Brain microvascular endothelial cell (primary cell): ENCODE data around the gene ANK2.

ENCODE experiments used
- DNase-seq: peaks from one replicate; pipeline ENCODE4 v3.0.0-alpha.2; 2020
- H3K27ac ChIP-seq: fragments of 250-450 bp; sonication (Bioruptor Pico); 2 replicates; pipeline ENCODE4 v1.5.1; 2020; ENCODE audit warnings: mild to moderate bottlenecking, moderate library complexity
- H3K27me3 ChIP-seq: fragments of 250-450 bp; sonication (Bioruptor Pico); replicated peaks from 2 replicates; pipeline ENCODE4 v1.5.1; 2020; ENCODE audit warnings: mild to moderate bottlenecking
- H3K36me3 ChIP-seq: fragments of 250-450 bp; sonication (Bioruptor Pico); replicated peaks from 2 replicates; pipeline ENCODE4 v1.5.1; 2020; ENCODE audit warnings: mild to moderate bottlenecking
- H3K4me3 ChIP-seq: 2 replicates; pipeline ENCODE4 v1.5.1; 2011; ENCODE audit warnings: low read depth, mild to moderate bottlenecking, control low read depth, low read length, moderate library complexity
- CTCF ChIP-seq: IDR thresholded peaks from 2 replicates; pipeline ENCODE4 v1.5.1; 2011; ENCODE audit warnings: low read depth, mild to moderate bottlenecking, moderate library complexity, low read length, control low read depth, inconsistent platforms; ENCODE audit errors: missing control alignments
- in situ Hi-C: cut with HindIII; loops from 2 replicates; pipeline ENCODE4 v1.10.0; 2017; ENCODE audit warnings: low sequenced_read_pairs, low pct_ligation_motif_present

ANK2 gene

GRCh38 chr4:113071274-113071673 is 21.8 kb downstream of the ANK2 start:
- in situ Hi-C loops, result no loop called here
- no peaks in the 10 kb centered on the region for H3K36me3 ChIP-seq
- no peak overlapping the region for H3K4me3 ChIP-seq
- TF ChIP-seq CTCF, result no peak
- no peak for DNase-seq
- no peak overlapping the region for H3K27ac ChIP-seq
- H3K27me3 ChIP-seq, result no peaks in the 10 kb centered on the region

- in situ Hi-C loops, result no loop called here
Observed at GRCh38 chr4:113071805-113072204, 22.4 kb downstream of the ANK2 start.

GRCh38 chr4:113073451-113074005 is 24.1 kb downstream of the ANK2 start:
- no peak for TF ChIP-seq CTCF
- in situ Hi-C loops, result no loop called here
- H3K27ac ChIP-seq, result no peak overlapping the region

More at GRCh38 chr4:113071805-113072204, 22.4 kb downstream of the ANK2 start:
- no peak for TF ChIP-seq CTCF
- no peak for DNase-seq
- H3K27me3 ChIP-seq, result no peaks in the 10 kb centered on the region
- no peaks in the 10 kb centered on the region for H3K36me3 ChIP-seq
- no peak overlapping the region for H3K27ac ChIP-seq
- no peak overlapping the region for H3K4me3 ChIP-seq

DNA sequence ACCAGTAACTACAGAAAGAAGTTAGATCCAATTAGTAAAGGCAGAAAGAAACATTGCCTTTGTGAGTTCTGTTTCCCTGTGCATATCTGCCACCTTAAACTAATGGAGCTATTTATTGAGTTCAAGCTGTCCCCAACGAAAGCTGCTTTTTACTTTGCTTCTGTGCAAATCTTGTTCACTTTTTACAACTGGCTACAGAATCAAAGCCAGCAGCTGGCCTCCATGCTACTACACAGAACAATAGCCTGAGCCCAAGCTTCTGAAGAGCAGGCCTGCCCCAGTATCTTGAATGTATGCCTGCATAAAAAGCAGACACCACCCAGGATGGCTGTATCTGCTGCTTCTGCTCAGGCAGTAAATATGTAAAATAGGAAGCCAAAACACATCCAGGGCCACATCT is 28.1 kb downstream of the ANK2 start:
- in situ Hi-C loops, result no loop called here
- Histone ChIP-seq H3K27ac (no peak overlapping the region), H3K27me3 (no peaks in the 10 kb centered on the region), H3K36me3 (no peaks in the 10 kb centered on the region), H3K4me3 (no peak overlapping the region)
- TF ChIP-seq CTCF, result no peak
- no peak for DNase-seq

More at GRCh38 chr4:113073451-113074005, 24.1 kb downstream of the ANK2 start:
- no peak overlapping the region for H3K4me3 ChIP-seq
- no peaks in the 10 kb centered on the region for H3K36me3 ChIP-seq
- no peak for DNase-seq
- H3K27me3 ChIP-seq, result no peaks in the 10 kb centered on the region

DNA sequence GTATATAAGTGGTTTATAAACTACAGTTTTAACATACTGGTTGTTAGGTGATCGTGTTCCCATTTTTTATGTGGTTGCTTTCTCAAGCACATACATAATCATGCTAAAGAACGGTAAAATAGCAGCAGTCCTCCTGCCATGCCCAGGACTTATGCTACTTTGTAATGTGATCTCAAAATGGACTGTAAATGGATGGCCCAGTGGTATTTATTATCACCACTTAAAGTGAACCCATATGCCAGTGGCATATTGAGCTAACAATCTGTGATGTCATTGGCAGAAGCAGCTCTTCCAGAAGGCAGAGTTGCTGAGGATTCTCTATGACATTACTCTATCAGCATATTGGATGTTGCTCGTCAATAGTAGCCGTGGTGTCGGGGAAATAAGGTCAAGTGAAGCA is 28.6 kb downstream of the ANK2 start:
- in situ Hi-C loops, result no loop called here
- DNase-seq, result no peak
- no peak overlapping the region for H3K27ac ChIP-seq
- H3K27me3 ChIP-seq, result no peaks in the 10 kb centered on the region
- no peaks in the 10 kb centered on the region for H3K36me3 ChIP-seq
- no peak overlapping the region for H3K4me3 ChIP-seq
- TF ChIP-seq CTCF, result no peak

GRCh38 chr4:113080050-113080449 is 30.6 kb downstream of the ANK2 start:
- in situ Hi-C loops, result no loop called here
- no peak for TF ChIP-seq CTCF
- Histone ChIP-seq H3K36me3 (no peaks in the 10 kb centered on the region), H3K27ac (no peak overlapping the region), H3K27me3 (no peaks in the 10 kb centered on the region), H3K4me3 (no peak overlapping the region)
- no peak for DNase-seq
